Ishikawa (cell line): Measurements from ENCODE around the gene YJU2.

ENCODE experiments used
- CEBPB ChIP-seq: IDR thresholded peaks from 2 replicates; pipeline ENCODE4 v1.6.1; 2012
- EGR1 ChIP-seq: IDR thresholded peaks from 2 replicates; pipeline ENCODE4 v1.6.1; 2012
- REST ChIP-seq: IDR thresholded peaks from 2 replicates; pipeline ENCODE4 v1.6.1; 2012; ENCODE audit warnings: low read depth, mild to moderate bottlenecking
- ZBTB7A ChIP-seq: IDR thresholded peaks from 2 replicates; pipeline ENCODE4 v1.6.1; 2012; ENCODE audit warnings: low read depth

GRCh38 chr19:4213116-4213515 lies 33.8 kb upstream of the YJU2 start:
- TF ChIP-seq ZBTB7A: no peak
- no peak for TF ChIP-seq CEBPB
- no peak for TF ChIP-seq REST
- no peak for TF ChIP-seq EGR1
